ENCODE measurements around the gene KLHL29. TPM values are rescaled to one million over a fixed set of nuclear protein-coding genes. Genes with fewer than 3 reads are reported as not detected.

The KLHL29 gene
- total RNA-seq, 4 donors from 2014 or later, result 10.1 to 27.3 (median 15.7) TPM

GRCh38 chr2:23637011-23637778, 252.2 kb downstream of the KLHL29 start:
- no peak for TF ChIP-seq POLR2A (IDR thresholded peaks at IDR 0.05)
- TF ChIP-seq CTCF (IDR thresholded peaks at IDR 0.05), result no peak
- WGBS, 2 donors, result 71 to 79% methylated on average over 14 of the region's 14 CpGs
- intact Hi-C loops (cut with DNase I; ENCODE audit: low total_unique reads), result no loop called here
- H3K4me3 ChIP-seq (ENCODE audit: low read depth, poor library complexity, severe bottlenecking), result no peak overlapping the region
- DNase-seq (ENCODE audit: low spot score in 2 of 2), result no peak

GRCh38 chr2:23639406-23639982, 254.5 kb downstream of the KLHL29 start:
- DNase-seq (ENCODE audit: low spot score in 2 of 2), result no peak
- intact Hi-C loops (cut with DNase I; ENCODE audit: low total_unique reads), result no loop called here
- no peak overlapping the region for H3K4me3 ChIP-seq (ENCODE audit: low read depth, poor library complexity, severe bottlenecking)
- TF ChIP-seq CTCF (IDR thresholded peaks at IDR 0.05) (no peak), POLR2A (IDR thresholded peaks at IDR 0.05) (no peak)
- WGBS, 2 donors, result 76 to 85% methylated on average over 6 of the region's 6 CpGs

- no peak for DNase-seq (ENCODE audit: low spot score in 2 of 2)
- WGBS, 2 donors, result 95 to 98% methylated on average over 9 of the region's 9 CpGs
- intact Hi-C loops (cut with DNase I; ENCODE audit: low total_unique reads), result no loop called here
These were observed 255.7 kb downstream of the KLHL29 start for GRCh38 chr2:23640711-23641110.

GRCh38 chr2:23642516-23642915, 257.5 kb downstream of the KLHL29 start:
- 95 to 98% methylated on average over 12 to 23 of the region's 24 CpGs for WGBS, 2 donors
- H3K4me3 ChIP-seq (ENCODE audit: low read depth, poor library complexity, severe bottlenecking), result no peak overlapping the region
- intact Hi-C loops (cut with DNase I; ENCODE audit: low total_unique reads), result no loop called here

More at GRCh38 chr2:23640711-23641110, 255.7 kb downstream of the KLHL29 start:
- no peak for TF ChIP-seq CTCF (IDR thresholded peaks at IDR 0.05)
- no peak for TF ChIP-seq POLR2A (IDR thresholded peaks at IDR 0.05)
- H3K4me3 ChIP-seq (ENCODE audit: low read depth, poor library complexity, severe bottlenecking), result no peak overlapping the region

GRCh38 chr2:23645230-23645808, 260.3 kb downstream of the KLHL29 start:
- DNase-seq (ENCODE audit: low spot score in 2 of 2), result no peak
- intact Hi-C loops (cut with DNase I; ENCODE audit: low total_unique reads), result no loop called here
- TF ChIP-seq POLR2A (IDR thresholded peaks at IDR 0.05) (no peak), CTCF (IDR thresholded peaks at IDR 0.05) (no peak)
- 29 to 40% methylated on average over 10 of the region's 10 CpGs for WGBS, 2 donors
- no peak overlapping the region for H3K4me3 ChIP-seq (ENCODE audit: low read depth, poor library complexity, severe bottlenecking)

More at GRCh38 chr2:23642516-23642915, 257.5 kb downstream of the KLHL29 start:
- no peak for TF ChIP-seq POLR2A (IDR thresholded peaks at IDR 0.05)
- no peak for TF ChIP-seq CTCF (IDR thresholded peaks at IDR 0.05)
- no peak for DNase-seq (ENCODE audit: low spot score in 2 of 2)
